ENCODE results near the gene EID1.

- TF ChIP-seq CTCF (IDR thresholded peaks at IDR 0.05) (no peak), POLR2A (IDR thresholded peaks at IDR 0.05) (no peak)
These were observed 35.4 kb upstream of the EID1 start for GRCh38 chr15:48842501-48842900.

Measured in gastroesophageal sphincter (tissue), 3 donors.